Adrenal gland (tissue), 5 donors: ENCODE data around the gene CAMK1D.

Experiments used
- CTCF ChIP-seq, 6 experiments: fragments of 450-650 bp in 4 of 6; fragments of 200-600 bp in 2 of 6; sonication (generic) in 1 of 6; IDR thresholded peaks; 1 replicate in 5 of 6; 2 replicates in 1 of 6; pipeline versions ENCODE4 v1.5.1 to v1.8.0; 2016 to 2021; ENCODE audit warnings: antibody characterized with exemption in 6 of 6, mild to moderate bottlenecking in 2 of 6, moderate library complexity in 1 of 6
- POLR2A ChIP-seq, 2 donors: fragments of 450-650 bp; IDR thresholded peaks; one replicate each; pipeline ENCODE4 v1.6.1; 2017; ENCODE audit warnings: antibody characterized with exemption in 2 of 2, mild to moderate bottlenecking in 2 of 2, moderate library complexity in 1 of 2
- donor health status: DM: no; HTN: no; CAD: no.

- TF ChIP-seq CTCF (IDR thresholded peaks at IDR 0.05) (no peak), POLR2A (IDR thresholded peaks at IDR 0.05) (no peak)
These were observed 70.0 kb downstream of the CAMK1D start for GRCh38 chr10:12419262-12419847.
